HG02571 (cell line): ENCODE measurements around the gene CHST13.

Experiments
- ATAC-seq: cut with Tn5 transposase; IDR thresholded peaks from one replicate; pipeline ENCODE4 v1.9.1; 2021; ENCODE audit warnings: mild to moderate bottlenecking, moderate library complexity; ENCODE audit not compliant: unreplicated experiment

The CHST13 gene

GRCh38 chr3:126539558-126540250, 15.7 kb downstream of the CHST13 start:
- no peak for ATAC-seq

- ATAC-seq: no peak
Observed at GRCh38 chr3:126540342-126540849, 16.4 kb downstream of the CHST13 start.

GRCh38 chr3:126540951-126541627, 17.1 kb downstream of the CHST13 start:
- no peak for ATAC-seq

GRCh38 chr3:126541628-126542339, 17.8 kb downstream of the CHST13 start:
- ATAC-seq: no peak

GRCh38 chr3:126542340-126543241, 18.6 kb downstream of the CHST13 start:
- ATAC-seq: no peak

- no peak for ATAC-seq
Observed at GRCh38 chr3:126543457-126544061, 19.6 kb downstream of the CHST13 start.

- ATAC-seq: no peak
Observed at GRCh38 chr3:126544596-126545281, 20.8 kb downstream of the CHST13 start.

GRCh38 chr3:126545544-126545943, 21.6 kb downstream of the CHST13 start:
- ATAC-seq: no peak

GRCh38 chr3:126546013-126546412, 22.1 kb downstream of the CHST13 start:
- ATAC-seq: no peak

GRCh38 chr3:126546549-126547239, 22.7 kb downstream of the CHST13 start:
- ATAC-seq: no peak

GRCh38 chr3:126547721-126548120, 23.8 kb downstream of the CHST13 start:
- no peak for ATAC-seq

- ATAC-seq: no peak
Observed at GRCh38 chr3:126548556-126549466, 24.9 kb downstream of the CHST13 start.

GRCh38 chr3:126549861-126550487, 26.0 kb downstream of the CHST13 start:
- no peak for ATAC-seq

GRCh38 chr3:126550488-126551051, 26.6 kb downstream of the CHST13 start:
- no peak for ATAC-seq

GRCh38 chr3:126551121-126551838, 27.3 kb downstream of the CHST13 start:
- no peak for ATAC-seq

- ATAC-seq: no peak
Observed at GRCh38 chr3:126551839-126552687, 28.1 kb downstream of the CHST13 start.
